ENCODE data around the gene MAP3K14.

MAP3K14 gene

GRCh38 chr17:45227101-45227925 lies 89.5 kb downstream of the MAP3K14 start:
- no peaks in the 10 kb centered on the region for H3K9me3 ChIP-seq

GRCh38 chr17:45226576-45226975 lies 90.2 kb downstream of the MAP3K14 start:
- H3K36me3 ChIP-seq = no peaks in the 10 kb centered on the region
- no peak for TF ChIP-seq CTCF (IDR thresholded peaks at IDR 0.05; ENCODE audit: low read depth, low read length)
- H3K9me3 ChIP-seq = no peaks in the 10 kb centered on the region
- H3K27me3 ChIP-seq = peaks cover 10% of the 10 kb centered on the region
- no peak overlapping the region for H3K4me3 ChIP-seq (ENCODE audit: low read depth, low read length)
- H3K4me1 ChIP-seq = peaks cover 25% of the 10 kb centered on the region
- DNase-seq = no peak

More at GRCh38 chr17:45227101-45227925, 89.5 kb downstream of the MAP3K14 start:
- Histone ChIP-seq H3K4me3 (ENCODE audit: low read depth, low read length) (no peak overlapping the region), H3K36me3 (no peaks in the 10 kb centered on the region), H3K4me1 (peaks cover 28% of the 10 kb centered on the region), H3K27me3 (peaks cover 3% of the 10 kb centered on the region)
- DNase-seq = no peak
- no peak for TF ChIP-seq CTCF (IDR thresholded peaks at IDR 0.05; ENCODE audit: low read depth, low read length)

- H3K4me1 ChIP-seq = peaks cover 20% of the 10 kb centered on the region
- no peak overlapping the region for H3K4me3 ChIP-seq (ENCODE audit: low read depth, low read length)
- H3K9me3 ChIP-seq = no peaks in the 10 kb centered on the region
Observed at GRCh38 chr17:45225964-45226530, 90.8 kb downstream of the MAP3K14 start.

GRCh38 chr17:45225051-45225700 lies 91.6 kb downstream of the MAP3K14 start:
- H3K9me3 ChIP-seq = no peaks in the 10 kb centered on the region
- peaks cover 22% of the 10 kb centered on the region for H3K27me3 ChIP-seq
- H3K4me1 ChIP-seq = peaks cover 14% of the 10 kb centered on the region

More at GRCh38 chr17:45225964-45226530, 90.8 kb downstream of the MAP3K14 start:
- no peaks in the 10 kb centered on the region for H3K36me3 ChIP-seq
- H3K27me3 ChIP-seq = peaks cover 16% of the 10 kb centered on the region
- DNase-seq = no peak
- TF ChIP-seq CTCF (IDR thresholded peaks at IDR 0.05; ENCODE audit: low read depth, low read length) = no peak

GRCh38 chr17:45224671-45225050 lies 92.2 kb downstream of the MAP3K14 start:
- Histone ChIP-seq H3K9me3 (no peaks in the 10 kb centered on the region), H3K4me1 (peaks cover 14% of the 10 kb centered on the region), H3K4me3 (ENCODE audit: low read depth, low read length) (no peak overlapping the region), H3K36me3 (no peaks in the 10 kb centered on the region), H3K27me3 (peaks cover 22% of the 10 kb centered on the region)
- no peak for DNase-seq
- TF ChIP-seq CTCF (IDR thresholded peaks at IDR 0.05; ENCODE audit: low read depth, low read length) = no peak

More at GRCh38 chr17:45225051-45225700, 91.6 kb downstream of the MAP3K14 start:
- TF ChIP-seq CTCF (IDR thresholded peaks at IDR 0.05; ENCODE audit: low read depth, low read length) = no peak
- no peak for DNase-seq
- Histone ChIP-seq H3K36me3 (no peaks in the 10 kb centered on the region), H3K4me3 (ENCODE audit: low read depth, low read length) (no peak overlapping the region)

Measured in BE2C (cell line).